C4-2B (cell line): ENCODE measurements around the gene VPS33A.

ENCODE experiments used
- H3K27ac ChIP-seq: fragments of 450-650 bp; 2 replicates; pipeline ENCODE4 v1.5.1; 2017
- CTCF ChIP-seq: fragments of 450-650 bp; conservative IDR thresholded peaks from 2 replicates; pipeline ENCODE4 v1.5.1; 2017; ENCODE audit warnings: mild to moderate bottlenecking
- ZFX ChIP-seq: fragments of 450-650 bp; IDR thresholded peaks from 2 replicates; pipeline ENCODE4 v1.6.1; 2017

VPS33A gene

GRCh38 chr12:122266230-122266901 lies at the start of gene VPS33A:
TSS of gene VPS33A (minus strand) at chr12:122266494. CDS start at chr12:122266408, 86 bp downstream.
- H3K27ac ChIP-seq = peak within 1 kb of the TSS; percentile 90
- no peak for TF ChIP-seq CTCF
- TF ChIP-seq ZFX = peak; percentile 55; the same call in 1 of the 2 replicates

GRCh38 chr12:122312926-122313325 lies 46.6 kb upstream of the VPS33A start:
- TF ChIP-seq ZFX (no peak), CTCF (no peak)
- no peak overlapping the region for H3K27ac ChIP-seq

- TF ChIP-seq ZFX (no peak), CTCF (no peak)
- H3K27ac ChIP-seq = no peak overlapping the region
These were observed 45.4 kb upstream of the VPS33A start for GRCh38 chr12:122311696-122312095.

- no peak overlapping the region for H3K27ac ChIP-seq
- TF ChIP-seq ZFX (no peak), CTCF (no peak)
These were observed 44.5 kb upstream of the VPS33A start for GRCh38 chr12:122310626-122311333.

GRCh38 chr12:122309564-122310121 lies 43.3 kb upstream of the VPS33A start:
- TF ChIP-seq ZFX (no peak), CTCF (no peak)
- H3K27ac ChIP-seq = no peak overlapping the region

- TF ChIP-seq CTCF (no peak), ZFX (no peak)
- H3K27ac ChIP-seq = no peak overlapping the region
These were observed 42.5 kb upstream of the VPS33A start for GRCh38 chr12:122308811-122309210.

GRCh38 chr12:122306407-122306806 lies 40.1 kb upstream of the VPS33A start:
- no peak overlapping the region for H3K27ac ChIP-seq
- no peak for TF ChIP-seq ZFX
- peak; percentile 48 for TF ChIP-seq CTCF
